Dedifferentiated amniotic fluid mesenchymal stem cell (primary cell): ENCODE measurements around the gene CD46.

Experiments
- DNase-seq: peaks from one replicate; pipeline ENCODE4 v3.0.0-alpha.2; 2016; ENCODE audit errors: extremely low spot score

CD46 gene

GRCh38 chr1:207828046-207828445 lies 76.2 kb downstream of the CD46 start:
- DNase-seq, result no peak

- peak; percentile 62 for DNase-seq
Observed at GRCh38 chr1:207828485-207829158, 76.8 kb downstream of the CD46 start.

- DNase-seq, result no peak
Observed at GRCh38 chr1:207829576-207829975, 77.7 kb downstream of the CD46 start.

- DNase-seq, result no peak
Observed at GRCh38 chr1:207830788-207831187, 78.9 kb downstream of the CD46 start.

- no peak for DNase-seq
Observed at GRCh38 chr1:207831517-207832327, 79.9 kb downstream of the CD46 start.

GRCh38 chr1:207832796-207833195 lies 80.9 kb downstream of the CD46 start:
- no peak for DNase-seq

- DNase-seq, result no peak
Observed at GRCh38 chr1:207833381-207833780, 81.5 kb downstream of the CD46 start.

GRCh38 chr1:207833956-207834660 lies 82.3 kb downstream of the CD46 start:
- DNase-seq, result no peak

GRCh38 chr1:207835958-207836357 lies 84.1 kb downstream of the CD46 start:
- DNase-seq, result no peak

- no peak for DNase-seq
Observed at GRCh38 chr1:207836591-207837347, 84.9 kb downstream of the CD46 start.

GRCh38 chr1:207837673-207838072 lies 85.8 kb downstream of the CD46 start:
- DNase-seq, result no peak

- no peak for DNase-seq
Observed at GRCh38 chr1:207838156-207839082, 86.6 kb downstream of the CD46 start.

- DNase-seq, result no peak
Observed at GRCh38 chr1:207839083-207839413, 87.2 kb downstream of the CD46 start.

- no peak for DNase-seq
Observed at GRCh38 chr1:207840380-207840779, 88.5 kb downstream of the CD46 start.

- DNase-seq, result no peak
Observed at GRCh38 chr1:207841293-207841692, 89.4 kb downstream of the CD46 start.

- no peak for DNase-seq
Observed at GRCh38 chr1:207841901-207842300, 90.0 kb downstream of the CD46 start.

- DNase-seq, result no peak
Observed at GRCh38 chr1:207842506-207842905, 90.7 kb downstream of the CD46 start.

- no peak for DNase-seq
Observed at GRCh38 chr1:207844371-207844770, 92.5 kb downstream of the CD46 start.
